Stimulated activated CD4-positive, alpha-beta T cell treated with anti-CD3 and anti-CD28 coated beads, Interleukin-4, amount 100 ng/mL, for 4 hours (primary cell): ENCODE data around the gene MGAT4D.
"Not testable (repeated sequence)": the region's sequence is repeated elsewhere in the genome, so short reads cannot be mapped to it uniquely, and the experiment has no call there.

Experiments used
- DNase-seq, 2 experiments: peaks; one replicate each; pipeline ENCODE4 v3.0.0-alpha.2; 2020

Gene MGAT4D

GRCh38 chr4:140427919-140428471 is 70.1 kb downstream of the MGAT4D start:
- no peak for DNase-seq

- peak; percentile 32 to 55 for DNase-seq
Observed at GRCh38 chr4:140427106-140427918, 70.8 kb downstream of the MGAT4D start, which contains the start of gene CLGN. Gene CLGN (minus strand): TSS chr4:140427648. CDS start chr4:140413078, 14,570 bp downstream.

- no peak for DNase-seq
Observed at GRCh38 chr4:140426610-140427105, 71.4 kb downstream of the MGAT4D start.

- DNase-seq, result no peak
Observed at GRCh38 chr4:140423106-140423505, 75.0 kb downstream of the MGAT4D start.

GRCh38 chr4:140413130-140413969 is 84.7 kb downstream of the MGAT4D start:
- DNase-seq, result not testable (repeated sequence)

- no peak for DNase-seq
Observed at GRCh38 chr4:140408974-140409373, 89.1 kb downstream of the MGAT4D start.

GRCh38 chr4:140406292-140406691 is 91.8 kb downstream of the MGAT4D start:
- DNase-seq, result no peak

GRCh38 chr4:140400111-140400510 is 98.0 kb downstream of the MGAT4D start:
- no peak for DNase-seq

GRCh38 chr4:140395668-140396067 is 102.4 kb downstream of the MGAT4D start:
- no peak for DNase-seq
